Brain microvascular endothelial cell (primary cell): ENCODE data around the gene FBXW7.

Experiments
- DNase-seq: peaks from one replicate; pipeline ENCODE4 v3.0.0-alpha.2; 2020
- H3K27ac ChIP-seq: fragments of 250-450 bp; sonication (Bioruptor Pico); 2 replicates; pipeline ENCODE4 v1.5.1; 2020; ENCODE audit warnings: mild to moderate bottlenecking, moderate library complexity
- H3K27me3 ChIP-seq: fragments of 250-450 bp; sonication (Bioruptor Pico); replicated peaks from 2 replicates; pipeline ENCODE4 v1.5.1; 2020; ENCODE audit warnings: mild to moderate bottlenecking
- H3K36me3 ChIP-seq: fragments of 250-450 bp; sonication (Bioruptor Pico); replicated peaks from 2 replicates; pipeline ENCODE4 v1.5.1; 2020; ENCODE audit warnings: mild to moderate bottlenecking
- H3K4me3 ChIP-seq: 2 replicates; pipeline ENCODE4 v1.5.1; 2011; ENCODE audit warnings: low read depth, mild to moderate bottlenecking, control low read depth, low read length, moderate library complexity
- CTCF ChIP-seq: IDR thresholded peaks from 2 replicates; pipeline ENCODE4 v1.5.1; 2011; ENCODE audit warnings: low read depth, mild to moderate bottlenecking, moderate library complexity, low read length, control low read depth, inconsistent platforms; ENCODE audit errors: missing control alignments
- in situ Hi-C: cut with HindIII; loops from 2 replicates; pipeline ENCODE4 v1.10.0; 2017; ENCODE audit warnings: low sequenced_read_pairs, low pct_ligation_motif_present

The FBXW7 gene

GRCh38 chr4:152571296-152571695 is 35.4 kb upstream of the FBXW7 start:
- in situ Hi-C loops = no loop called here
- H3K36me3 ChIP-seq = no peaks in the 10 kb centered on the region
- no peak overlapping the region for H3K4me3 ChIP-seq
- H3K27me3 ChIP-seq = no peaks in the 10 kb centered on the region
- no peak for TF ChIP-seq CTCF
- DNase-seq = no peak
- no peak overlapping the region for H3K27ac ChIP-seq

- no peak for TF ChIP-seq CTCF
- in situ Hi-C loops = no loop called here
Measured at GRCh38 chr4:152565333-152565732, 29.4 kb upstream of the FBXW7 start.

GRCh38 chr4:152564336-152564735 is 28.4 kb upstream of the FBXW7 start:
- H3K27ac ChIP-seq = no peak overlapping the region
- no peak for DNase-seq
- in situ Hi-C loops = no loop called here
- H3K27me3 ChIP-seq = no peaks in the 10 kb centered on the region
- TF ChIP-seq CTCF = no peak
- H3K36me3 ChIP-seq = no peaks in the 10 kb centered on the region
- no peak overlapping the region for H3K4me3 ChIP-seq

More at GRCh38 chr4:152565333-152565732, 29.4 kb upstream of the FBXW7 start:
- DNase-seq = no peak
- Histone ChIP-seq H3K4me3 (no peak overlapping the region), H3K36me3 (no peaks in the 10 kb centered on the region), H3K27ac (no peak overlapping the region), H3K27me3 (no peaks in the 10 kb centered on the region)

GRCh38 chr4:152563209-152563608 is 27.3 kb upstream of the FBXW7 start:
- in situ Hi-C loops = no loop called here
- TF ChIP-seq CTCF = no peak
- Histone ChIP-seq H3K27ac (no peak overlapping the region), H3K4me3 (no peak overlapping the region), H3K27me3 (no peaks in the 10 kb centered on the region), H3K36me3 (no peaks in the 10 kb centered on the region)
- DNase-seq = no peak

GRCh38 chr4:152559641-152560040 is 23.7 kb upstream of the FBXW7 start:
- Histone ChIP-seq H3K27me3 (no peaks in the 10 kb centered on the region), H3K27ac (no peak overlapping the region), H3K4me3 (no peak overlapping the region), H3K36me3 (no peaks in the 10 kb centered on the region)
- in situ Hi-C loops = no loop called here
- TF ChIP-seq CTCF = no peak
- DNase-seq = no peak

- in situ Hi-C loops = no loop called here
- Histone ChIP-seq H3K4me3 (no peak overlapping the region), H3K36me3 (no peaks in the 10 kb centered on the region), H3K27ac (no peak overlapping the region), H3K27me3 (no peaks in the 10 kb centered on the region)
- no peak for DNase-seq
- TF ChIP-seq CTCF = no peak
Measured at GRCh38 chr4:152558396-152558795, 22.5 kb upstream of the FBXW7 start.
